Right atrium auricular region (tissue), 2 donors: ENCODE measurements around the gene ZNF736. TPM values are rescaled to one million over a fixed set of nuclear protein-coding genes. Genes with fewer than 3 reads are reported as not detected.

Experiments used
- DNase-seq: peaks from one replicate; pipeline ENCODE4 v3.0.0-alpha.2; 2019; ENCODE audit warnings: low spot score
- H3K27ac ChIP-seq, 2 donors: fragments of 200-600 bp; sonication (generic); 1 replicate in 1 of 2; 2 replicates in 1 of 2; pipeline ENCODE4 v1.5.1; 2016 to 2019
- H3K27me3 ChIP-seq, 2 donors: fragments of 200-600 bp; sonication (generic); one replicate each; pipeline versions ENCODE4 v1.5.1 to v1.6.0; 2017 to 2019
- H3K36me3 ChIP-seq: fragments of 200-600 bp; sonication (generic); one replicate; pipeline ENCODE4 v1.5.1; 2016
- H3K4me1 ChIP-seq, 2 donors: fragments of 200-600 bp; sonication (generic); one replicate each; pipeline versions ENCODE4 v1.5.1 to v1.6.0; 2017 to 2019
- H3K4me3 ChIP-seq, 2 donors: fragments of 200-600 bp; sonication (generic); 1 replicate in 1 of 2; 2 replicates in 1 of 2; pipeline ENCODE4 v1.5.1; 2017 to 2019; ENCODE audit warnings: mild to moderate bottlenecking in 1 of 2, moderate library complexity in 1 of 2
- H3K9me3 ChIP-seq, 2 donors: fragments of 200-600 bp; sonication (generic); one replicate each; pipeline ENCODE4 v1.5.1; 2019
- total RNA-seq, 2 donors: library from RNA; depleted of rRNA; stranded (reverse); fragments of >200 nt; gene quantifications; one replicate each; pipeline ENCODE4 v1.1.0, GENCODE V29; 2016
- TF ChIP-seq, protein P1 (sequence below), 2 donors: fragments of 200-600 bp; sonication (generic); IDR thresholded peaks; one replicate each; pipeline ENCODE4 v1.5.1; 2019; ENCODE audit warnings: antibody characterized with exemption in 2 of 2

Gene ZNF736
- total RNA-seq, 2 donors from 2014 or later: 1.4 to 1.7 TPM

DNA sequence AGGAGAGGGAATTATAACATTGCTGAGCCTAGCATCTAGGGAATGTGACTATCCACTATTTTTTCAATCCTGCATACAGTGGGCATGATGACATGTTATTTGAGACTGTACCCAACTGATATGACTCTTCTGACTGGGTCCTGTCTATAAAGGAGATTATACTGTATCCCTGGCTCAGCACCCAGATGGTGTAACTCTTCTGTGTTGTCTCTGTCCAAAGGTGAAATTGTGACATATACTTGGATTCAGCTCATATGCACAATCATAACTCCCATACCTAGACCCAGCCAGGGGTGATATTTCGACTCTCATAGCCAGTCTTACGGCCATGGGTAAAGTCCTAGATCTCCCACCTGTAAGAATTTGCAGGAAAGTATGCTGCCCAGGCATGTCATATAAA, 59.3 kb downstream of the ZNF736 start:
- no peaks in the 10 kb centered on the region for H3K36me3 ChIP-seq
- no peak for DNase-seq
- H3K9me3 ChIP-seq: no peaks in the 10 kb centered on the region
- no peak overlapping the region for H3K27ac ChIP-seq
- H3K4me3 ChIP-seq: no peak overlapping the region
- TF ChIP-seq, protein P1, sequence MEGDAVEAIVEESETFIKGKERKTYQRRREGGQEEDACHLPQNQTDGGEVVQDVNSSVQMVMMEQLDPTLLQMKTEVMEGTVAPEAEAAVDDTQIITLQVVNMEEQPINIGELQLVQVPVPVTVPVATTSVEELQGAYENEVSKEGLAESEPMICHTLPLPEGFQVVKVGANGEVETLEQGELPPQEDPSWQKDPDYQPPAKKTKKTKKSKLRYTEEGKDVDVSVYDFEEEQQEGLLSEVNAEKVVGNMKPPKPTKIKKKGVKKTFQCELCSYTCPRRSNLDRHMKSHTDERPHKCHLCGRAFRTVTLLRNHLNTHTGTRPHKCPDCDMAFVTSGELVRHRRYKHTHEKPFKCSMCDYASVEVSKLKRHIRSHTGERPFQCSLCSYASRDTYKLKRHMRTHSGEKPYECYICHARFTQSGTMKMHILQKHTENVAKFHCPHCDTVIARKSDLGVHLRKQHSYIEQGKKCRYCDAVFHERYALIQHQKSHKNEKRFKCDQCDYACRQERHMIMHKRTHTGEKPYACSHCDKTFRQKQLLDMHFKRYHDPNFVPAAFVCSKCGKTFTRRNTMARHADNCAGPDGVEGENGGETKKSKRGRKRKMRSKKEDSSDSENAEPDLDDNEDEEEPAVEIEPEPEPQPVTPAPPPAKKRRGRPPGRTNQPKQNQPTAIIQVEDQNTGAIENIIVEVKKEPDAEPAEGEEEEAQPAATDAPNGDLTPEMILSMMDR (IDR thresholded peaks at IDR 0.05): no peak
- H3K27me3 ChIP-seq: no peaks in the 10 kb centered on the region
- H3K4me1 ChIP-seq: no peaks in the 10 kb centered on the region

DNA sequence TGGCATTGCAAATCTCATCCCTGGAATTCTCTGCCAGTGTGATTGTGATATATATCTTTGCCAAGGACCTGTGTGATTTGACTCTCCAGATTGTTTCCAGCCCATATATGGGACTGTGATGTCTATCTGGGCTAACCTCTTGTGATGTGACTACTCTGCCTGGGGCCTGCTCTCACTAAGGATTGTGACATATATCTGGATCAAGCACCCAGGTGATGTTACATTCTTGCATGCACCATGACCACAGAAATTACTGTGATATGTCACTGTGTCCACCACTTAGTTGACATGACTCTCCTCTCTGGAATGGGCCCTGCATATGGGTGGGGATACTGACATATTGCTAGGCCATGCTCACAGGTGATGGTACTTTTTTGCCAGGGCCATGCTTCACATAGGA, 86.6 kb downstream of the ZNF736 start:
- TF ChIP-seq, protein P1 (IDR thresholded peaks at IDR 0.05): no peak
- no peaks in the 10 kb centered on the region for H3K9me3 ChIP-seq
- H3K27me3 ChIP-seq: no peaks in the 10 kb centered on the region
- H3K36me3 ChIP-seq: no peaks in the 10 kb centered on the region
- no peak for DNase-seq
- H3K4me1 ChIP-seq: no peaks in the 10 kb centered on the region
- H3K4me3 ChIP-seq: no peak overlapping the region
- no peak overlapping the region for H3K27ac ChIP-seq

Other genes with a start within 250 kb of the ZNF736 start
- not detected for gene ZNF735, start 106.8 kb upstream of the ZNF736 start, total RNA-seq
- gene ZNF679, start 85.5 kb upstream of the ZNF736 start, total RNA-seq: not detected
- gene ZNF680, start 249.1 kb downstream of the ZNF736 start, total RNA-seq: 10 to 100 TPM in 1 of 2 donors, 1 to 10 TPM in 1; 9.6 to 21.5 TPM